ENCODE results near the gene CXCR6.
A peak's percentile ranks its signal among the peaks of the same experiment; 100 is the strongest.

The CXCR6 gene

DNA sequence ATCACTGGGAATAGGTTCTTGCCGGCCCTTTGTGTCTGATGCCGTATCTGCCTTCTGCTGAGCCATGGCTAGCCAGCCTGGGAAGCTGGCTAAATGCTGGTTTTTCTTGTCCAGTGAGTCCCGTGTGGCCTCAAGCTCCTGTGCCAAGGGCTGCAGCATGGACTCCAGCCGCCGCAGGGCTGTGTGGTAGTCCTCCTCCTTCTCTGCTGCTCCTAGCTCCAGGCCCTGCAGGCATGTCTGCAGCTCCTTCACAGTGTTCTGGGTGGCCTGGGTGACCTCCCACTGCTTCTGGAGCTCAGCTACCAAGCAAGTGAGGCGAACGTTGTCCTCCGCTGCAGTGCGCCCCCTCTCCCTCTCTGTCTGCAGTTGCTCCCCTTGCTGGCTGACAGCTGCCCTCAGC is 24.9 kb downstream of the CXCR6 start:
- DNase-seq (ENCODE audit: low read depth in 3 of 3) = no peak

DNA sequence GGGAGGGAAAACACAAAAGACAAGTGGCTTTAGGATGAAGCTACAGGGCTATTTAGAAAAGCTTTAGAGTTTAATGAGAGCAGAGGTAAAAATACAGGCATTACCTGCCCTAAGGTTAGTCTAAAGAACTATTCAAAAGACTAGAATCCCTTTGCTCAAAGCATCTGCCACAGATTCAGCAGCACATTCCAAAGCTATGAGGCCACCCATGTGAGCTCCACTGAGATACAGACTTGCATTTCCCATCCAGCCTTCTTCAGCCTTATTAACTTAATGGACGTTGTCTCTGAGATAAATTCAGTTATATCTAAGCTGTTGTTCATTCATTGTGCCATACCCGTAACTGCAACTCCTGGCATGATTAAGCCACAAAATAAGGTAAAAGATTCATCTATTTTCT is 25.4 kb downstream of the CXCR6 start:
- no peak for DNase-seq (ENCODE audit: low read depth in 3 of 3)

DNA sequence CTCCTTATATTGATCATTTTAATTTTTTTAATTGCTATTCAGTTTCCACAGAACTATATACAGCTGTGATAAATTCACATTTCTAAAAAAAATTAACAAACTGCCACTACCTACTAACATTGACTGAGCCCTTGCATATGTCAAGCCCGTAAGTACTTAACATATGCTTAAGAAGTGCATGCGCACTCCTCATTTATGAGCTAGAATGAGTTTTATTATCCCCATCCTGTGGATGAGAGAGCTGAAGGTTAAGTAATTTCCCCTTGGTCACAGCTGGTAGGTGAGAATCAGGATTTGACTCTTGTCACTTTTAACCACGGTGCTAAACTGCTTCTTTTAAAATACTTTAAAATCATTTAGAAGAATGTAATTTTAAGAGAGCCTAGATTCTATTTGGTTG is 25.9 kb downstream of the CXCR6 start:
- no peak for DNase-seq (ENCODE audit: low read depth in 3 of 3)

DNA sequence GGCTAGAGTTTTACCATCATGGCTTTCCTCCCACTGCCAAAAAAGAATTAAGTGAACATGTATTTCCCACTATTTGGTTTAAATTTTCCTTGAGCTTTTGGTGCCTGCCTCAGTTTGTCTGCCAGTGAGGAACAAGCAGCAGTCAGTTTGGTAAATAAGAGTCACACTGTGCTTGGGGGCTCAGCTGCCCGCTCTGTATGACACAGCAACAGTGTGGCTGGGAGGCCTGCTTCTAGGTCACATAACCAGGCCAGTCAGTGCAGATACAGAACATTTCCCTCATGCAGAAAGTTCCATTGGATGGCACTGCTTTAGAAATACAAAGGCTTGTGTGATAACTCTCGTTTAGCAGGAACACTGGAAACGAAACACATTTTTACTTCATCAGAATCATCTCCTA is 26.7 kb downstream of the CXCR6 start:
- DNase-seq (ENCODE audit: low read depth in 3 of 3) = no peak

DNA sequence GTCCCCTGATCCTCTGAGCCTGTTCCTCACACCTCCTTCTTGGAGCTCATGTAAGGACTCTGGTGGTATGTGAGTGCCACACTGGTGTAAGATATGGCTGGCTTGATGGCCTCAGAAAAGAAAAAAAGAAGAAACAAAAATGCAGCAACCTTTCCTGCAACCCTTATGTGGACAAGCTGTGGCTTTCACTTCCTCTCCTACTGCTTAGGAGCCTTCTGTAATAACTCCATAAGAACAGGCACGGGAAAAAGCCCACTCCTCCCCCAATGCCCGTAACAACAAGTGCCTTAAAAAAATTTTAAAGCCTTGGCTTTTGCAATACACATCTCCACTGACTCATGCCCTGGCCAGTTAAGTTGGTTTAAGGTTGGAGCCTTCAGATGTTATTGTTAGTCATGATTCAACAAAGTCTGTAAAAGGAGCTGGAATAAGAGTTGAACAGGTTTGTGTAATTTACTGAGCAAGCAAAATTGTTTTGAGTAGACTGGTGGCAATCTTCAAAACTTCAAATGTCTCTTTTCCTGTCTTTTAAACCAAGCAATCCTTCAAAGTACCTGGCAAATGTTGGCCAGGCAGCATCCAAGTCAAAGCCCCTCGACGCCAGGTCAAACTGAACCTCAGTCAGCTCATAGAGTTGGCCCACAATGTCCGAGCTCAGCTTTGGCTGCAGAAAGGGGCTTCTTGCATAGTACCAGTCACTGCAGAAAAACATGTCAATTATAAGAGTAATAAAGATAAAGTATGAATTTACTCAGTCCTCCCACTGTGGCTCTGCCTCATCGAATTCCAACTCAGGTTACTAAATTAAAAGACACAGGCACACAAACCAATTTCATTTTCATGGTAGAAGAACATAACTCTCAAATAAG is 29.5 kb downstream of the CXCR6 start:
- DNase-seq (ENCODE audit: low read depth in 3 of 3) = no peak

DNA sequence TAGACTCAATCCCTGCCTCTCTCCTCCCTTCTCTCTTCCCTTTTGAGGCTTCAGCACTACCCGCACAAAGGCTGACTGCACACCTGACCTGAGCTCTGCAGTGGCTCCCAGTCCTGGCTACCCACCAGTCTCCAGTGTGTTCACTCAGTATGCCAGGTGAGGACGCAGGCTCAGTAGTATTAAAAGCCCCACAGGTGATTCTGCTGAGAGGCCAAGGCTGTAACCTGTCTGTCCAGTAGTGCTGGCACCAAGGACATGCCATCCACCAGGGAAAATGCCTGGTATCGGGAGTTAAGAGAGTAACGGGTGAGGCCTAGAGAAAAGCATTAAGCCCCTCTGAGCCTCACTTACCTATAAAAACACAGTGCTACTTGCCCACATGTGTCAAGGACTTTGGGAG is 31.4 kb downstream of the CXCR6 start:
- no peak for DNase-seq (ENCODE audit: low read depth in 3 of 3)

DNA sequence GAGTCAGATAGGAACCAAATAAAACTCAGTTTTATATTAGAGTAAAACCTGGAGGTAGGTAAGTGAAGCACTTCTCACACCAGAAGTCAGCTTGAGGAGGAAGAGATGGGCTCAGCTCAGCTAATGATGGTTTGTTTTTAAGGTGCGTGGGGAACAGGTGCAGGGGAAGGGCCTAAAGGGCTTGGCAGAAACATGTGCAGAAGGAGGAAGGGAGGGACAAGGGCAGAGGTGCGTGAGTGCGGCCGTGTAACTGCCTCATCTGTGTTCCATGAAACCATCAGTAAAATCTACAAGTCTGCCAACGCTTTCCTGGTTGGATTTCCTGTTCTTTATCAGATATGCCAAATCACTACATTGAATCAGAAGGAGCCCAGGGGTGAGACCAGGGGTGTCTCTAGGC is 32.4 kb downstream of the CXCR6 start:
- no peak for DNase-seq (ENCODE audit: low read depth in 3 of 3)

DNA sequence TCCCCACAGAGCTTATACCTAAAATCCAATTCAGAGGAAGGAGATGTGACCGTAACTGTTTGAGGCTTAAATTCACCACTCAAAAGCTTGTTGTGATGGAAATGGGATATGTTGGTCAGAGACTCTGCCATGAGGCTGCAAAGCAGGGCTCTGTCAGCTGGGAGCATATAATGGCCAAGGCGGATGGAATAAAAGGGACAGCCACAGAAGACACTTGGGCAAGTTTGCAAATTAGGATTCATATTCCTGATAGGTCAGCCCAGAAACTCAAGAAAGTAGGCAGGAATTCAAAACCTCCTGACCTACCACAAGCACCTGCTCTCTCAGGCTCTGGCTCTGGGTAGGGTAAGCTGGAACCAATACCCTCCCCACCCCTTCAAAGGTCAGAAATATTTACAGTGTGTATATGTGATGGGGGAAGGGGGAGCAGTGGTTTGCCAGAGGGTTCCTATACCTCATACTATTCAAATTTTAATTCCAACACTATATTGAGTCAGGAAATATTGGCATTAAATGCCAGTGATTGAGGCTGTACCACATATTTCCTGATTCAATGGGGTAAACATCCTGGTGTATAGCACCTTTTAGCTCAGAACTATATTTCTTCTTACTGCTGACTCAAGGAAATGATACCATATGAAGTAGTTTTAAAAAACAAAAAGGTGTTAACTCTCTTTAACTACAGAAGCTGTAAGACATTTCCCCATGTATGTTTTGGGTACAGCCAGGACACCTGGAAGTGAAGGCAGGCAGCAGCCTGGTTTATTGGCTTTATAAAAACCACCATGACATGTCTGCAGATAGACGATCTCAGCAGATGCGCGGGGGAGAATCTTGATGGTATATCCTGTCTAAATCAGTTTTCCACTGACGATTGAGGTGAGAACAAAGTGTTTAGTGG is 33.2 kb downstream of the CXCR6 start:
- no peak for DNase-seq (ENCODE audit: low read depth in 3 of 3)

DNA sequence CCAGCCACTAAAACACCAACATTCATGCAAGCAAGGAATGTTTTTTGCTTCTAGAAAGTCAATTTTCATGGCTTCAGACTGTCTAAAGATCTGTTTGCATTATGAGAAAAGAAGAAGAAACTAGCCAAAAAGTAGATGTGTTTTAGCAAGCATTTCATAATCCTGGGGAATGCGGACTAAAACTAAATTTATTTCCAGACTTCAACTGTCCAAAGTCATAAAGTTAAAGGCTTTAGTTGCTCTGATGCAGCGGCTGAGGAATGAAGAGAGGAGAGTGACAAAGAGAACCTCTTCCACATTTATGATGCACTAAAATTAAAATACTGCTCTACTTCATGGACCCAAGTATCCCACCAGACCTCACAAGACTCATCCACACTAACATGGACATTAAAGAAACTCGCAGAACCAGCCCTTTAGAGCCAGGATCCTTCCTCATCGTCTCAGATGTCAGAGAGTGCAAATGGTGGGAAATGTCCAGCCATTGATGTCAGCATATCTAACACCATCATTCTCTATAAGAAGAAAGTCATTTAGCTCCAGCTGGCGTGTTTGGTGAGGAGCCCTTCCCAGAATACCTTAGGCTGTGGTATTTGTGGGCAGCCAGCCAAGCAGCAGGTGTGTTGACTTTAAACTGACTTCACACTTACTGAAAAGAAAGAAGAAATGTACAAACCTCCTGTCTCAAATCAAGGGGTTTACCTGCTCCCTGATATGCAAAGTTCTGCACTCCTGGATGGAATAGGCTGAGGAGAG is 34.9 kb downstream of the CXCR6 start:
- peak in 1 of 3 experiments; percentile 30 for DNase-seq (ENCODE audit: low read depth in 3 of 3)

DNA sequence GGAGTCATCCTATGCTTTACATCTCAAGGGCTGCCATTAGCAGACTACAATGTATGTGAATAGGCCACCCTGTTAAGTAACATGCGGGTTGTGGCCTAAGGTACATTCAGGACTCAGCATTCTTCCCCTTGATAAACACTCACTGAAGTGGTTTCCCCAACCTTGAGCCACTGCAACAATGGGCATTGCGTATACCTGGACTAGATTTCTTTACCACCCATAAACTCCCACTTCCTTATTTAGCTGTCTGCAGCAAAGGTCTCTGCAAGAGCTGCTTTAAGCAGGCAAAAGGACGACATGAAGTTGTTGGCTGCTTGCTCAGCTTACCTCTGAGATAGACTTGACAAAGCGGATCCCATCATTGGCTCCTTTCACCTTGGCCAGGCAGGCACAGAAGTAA is 36.1 kb downstream of the CXCR6 start:
- DNase-seq (ENCODE audit: low read depth in 3 of 3) = no peak

DNA sequence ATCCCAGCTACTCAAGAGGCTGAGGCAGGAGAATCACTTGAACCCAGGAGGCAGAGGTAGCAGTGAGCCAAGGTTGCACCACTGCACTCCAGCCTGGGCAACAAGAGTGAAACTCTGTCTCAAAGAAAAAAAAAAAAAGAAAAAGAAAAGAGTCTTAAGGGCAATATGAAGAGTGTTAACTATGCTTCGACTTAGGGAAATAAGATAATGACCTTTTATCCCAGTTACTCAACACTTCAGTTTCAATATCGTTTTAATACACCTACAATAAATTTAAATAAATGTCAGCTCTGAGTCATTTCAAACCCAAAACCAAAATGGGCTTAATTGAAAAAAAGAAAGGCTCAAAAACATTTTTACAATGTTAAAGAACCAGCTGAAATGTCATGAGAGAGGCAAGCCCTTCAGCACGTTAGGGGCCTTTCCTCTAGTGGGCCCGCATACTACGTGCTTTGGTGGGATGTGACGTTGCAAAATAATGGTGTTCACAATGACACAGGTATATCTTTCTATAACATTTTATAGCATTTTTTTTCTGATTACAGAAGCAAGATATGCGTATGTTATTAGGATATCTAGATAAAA is 37.1 kb downstream of the CXCR6 start:
- DNase-seq (ENCODE audit: low read depth in 3 of 3) = no peak

DNA sequence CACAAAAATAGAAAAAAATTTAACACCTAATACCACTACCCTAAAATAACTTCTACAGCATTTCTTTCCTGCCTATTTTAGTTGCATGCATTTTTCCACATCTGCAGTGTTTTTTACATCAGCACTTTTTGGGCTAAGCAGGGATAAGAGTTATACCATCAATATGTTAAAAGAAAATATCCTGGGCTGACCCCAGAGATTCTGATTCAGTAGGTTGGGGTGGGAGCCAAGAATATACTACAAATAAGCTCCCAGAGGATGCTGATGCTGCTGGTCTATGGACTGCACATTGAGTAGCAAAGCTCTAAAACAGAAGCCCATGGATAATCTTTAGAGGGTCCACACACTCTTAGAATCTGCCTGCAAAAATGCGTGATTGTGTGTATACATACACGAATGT is 37.6 kb downstream of the CXCR6 start:
- DNase-seq (ENCODE audit: low read depth in 3 of 3) = no peak

DNA sequence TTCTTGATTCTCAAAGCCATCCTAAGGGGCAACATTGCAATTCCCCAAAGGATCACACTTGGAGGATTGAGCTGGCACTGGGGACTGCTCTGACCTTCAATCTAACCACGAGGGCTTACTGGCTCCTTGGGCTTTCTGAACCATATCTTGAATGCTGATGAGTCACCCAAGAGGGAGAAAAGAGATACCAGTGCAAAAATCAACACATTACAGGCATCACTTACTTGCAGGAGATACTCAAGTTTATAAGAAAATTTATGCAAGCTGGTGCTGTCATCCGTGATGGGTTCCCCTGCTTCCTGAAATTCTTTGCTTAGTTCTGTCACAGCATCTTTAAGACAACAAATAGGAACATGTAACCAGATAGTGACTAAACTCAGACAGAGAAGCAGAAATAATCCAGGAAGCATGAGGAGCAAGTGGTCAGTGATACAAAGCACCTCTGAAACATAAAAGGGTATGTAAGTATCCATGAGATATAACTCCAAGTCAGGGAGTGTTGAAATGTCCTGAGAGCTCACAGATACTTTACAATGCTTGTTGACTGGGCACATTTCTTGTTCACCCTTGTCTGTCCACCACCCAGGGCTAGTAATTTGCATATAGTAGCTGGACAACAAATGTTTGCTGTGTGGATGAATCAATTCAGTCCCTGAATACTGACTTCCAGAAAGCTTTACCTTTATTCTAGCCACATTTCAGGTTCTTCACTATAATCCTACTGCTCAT is 38.2 kb downstream of the CXCR6 start:
- no peak for DNase-seq (ENCODE audit: low read depth in 3 of 3)

DNA sequence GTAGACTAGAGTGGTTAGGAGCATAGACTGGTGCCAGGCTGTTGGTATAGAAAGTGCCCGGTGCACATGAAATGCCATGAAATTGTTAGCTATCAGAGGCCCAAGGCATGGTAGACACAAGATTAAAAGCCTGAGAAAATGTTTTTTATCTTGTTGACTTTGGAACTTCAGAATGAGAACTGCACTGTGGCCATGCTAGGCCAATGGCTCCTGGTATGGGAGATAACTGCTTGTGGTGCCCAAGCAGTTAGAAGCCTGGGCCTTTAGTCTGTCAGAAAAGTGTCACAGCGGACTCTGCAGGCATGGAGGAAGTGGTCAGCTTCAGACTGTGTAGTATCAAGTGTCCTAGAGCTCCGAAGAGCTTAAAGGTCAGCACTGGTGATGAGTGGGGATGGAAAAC is 40.5 kb downstream of the CXCR6 start:
- no peak for DNase-seq (ENCODE audit: low read depth in 3 of 3)

DNA sequence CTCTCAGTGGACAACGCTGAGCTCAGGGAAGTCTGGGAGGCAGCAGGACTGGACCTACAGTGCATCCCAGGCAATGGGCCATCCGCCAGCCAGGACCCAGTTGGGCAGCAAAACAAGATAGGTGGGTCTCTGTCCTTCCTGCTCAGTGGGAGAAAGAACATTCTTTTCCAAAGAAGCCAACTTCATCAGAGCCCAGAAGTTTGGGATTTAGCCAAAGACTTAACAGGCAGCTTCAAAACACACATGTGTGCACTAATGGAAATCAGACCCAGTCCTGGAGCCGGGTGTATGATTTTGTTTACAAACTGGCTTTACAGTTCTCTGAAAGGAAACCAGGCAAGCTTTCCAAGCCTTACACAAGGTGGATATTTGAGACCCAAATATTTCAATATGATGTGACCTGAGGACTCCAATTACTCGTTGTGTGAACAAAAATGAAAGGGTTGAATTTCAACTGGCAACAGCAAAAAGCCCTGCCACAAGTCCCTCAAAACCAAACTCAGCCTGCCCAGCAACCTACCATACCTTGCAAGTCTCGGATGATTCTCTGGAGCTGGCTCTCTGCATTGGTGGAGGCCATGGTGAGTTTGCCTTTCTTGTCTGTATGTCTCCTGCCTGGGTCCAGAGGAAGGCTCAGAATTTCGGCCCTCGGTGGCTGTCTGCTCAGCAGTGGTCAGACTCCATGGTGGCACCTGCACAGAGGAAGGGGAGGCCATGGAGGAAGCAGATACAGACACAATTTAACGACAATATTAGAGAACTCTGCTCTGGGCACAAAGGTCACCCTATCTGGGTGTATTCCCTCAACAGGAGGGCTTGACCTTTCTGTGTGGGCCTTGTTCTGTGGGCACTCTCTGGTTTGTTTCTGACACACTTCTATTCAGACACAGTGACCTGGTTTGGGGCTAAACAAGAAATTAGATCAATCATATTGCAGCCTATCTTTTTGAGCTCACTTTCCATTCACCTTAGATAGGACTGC is 41.4 kb downstream of the CXCR6 start:
- no peak for DNase-seq (ENCODE audit: low read depth in 3 of 3)

DNA sequence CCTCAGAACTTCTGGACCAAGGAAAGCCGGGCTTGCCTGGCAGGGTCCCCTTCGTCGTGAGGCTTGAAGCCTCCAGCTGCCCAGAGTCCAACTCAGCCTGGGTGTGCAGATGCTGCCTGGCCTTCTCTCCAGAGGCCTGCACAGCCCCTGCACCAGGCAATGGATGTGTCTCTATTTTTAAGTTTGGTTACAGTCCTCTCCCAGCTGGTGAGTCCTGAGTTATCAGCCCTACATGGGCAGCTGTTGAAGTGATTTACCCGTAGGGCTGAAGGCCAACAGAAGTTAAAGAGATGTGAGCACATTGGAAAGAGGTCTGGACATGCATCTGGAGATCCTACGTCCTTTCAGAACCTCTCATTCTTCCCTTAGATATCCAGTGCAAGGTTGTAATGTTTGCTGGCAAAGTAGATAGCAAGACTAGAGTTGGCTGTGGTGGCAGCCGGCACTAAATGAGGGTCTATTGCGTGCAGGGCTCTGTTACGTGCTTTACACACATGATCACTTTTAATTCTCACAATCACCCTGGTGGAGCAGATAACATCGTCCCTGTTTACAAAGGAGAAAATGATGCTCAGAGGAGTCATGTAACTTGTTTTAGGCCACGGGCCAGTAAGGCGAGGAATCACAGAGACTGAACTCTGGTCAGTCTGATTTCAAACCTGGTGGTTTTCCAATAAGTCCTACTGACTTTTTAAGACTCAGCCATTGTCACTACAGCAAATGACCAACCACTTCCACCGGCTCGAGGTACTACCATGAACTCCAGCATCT is 42.5 kb downstream of the CXCR6 start:
- DNase-seq (ENCODE audit: low read depth in 3 of 3) = no peak

DNA sequence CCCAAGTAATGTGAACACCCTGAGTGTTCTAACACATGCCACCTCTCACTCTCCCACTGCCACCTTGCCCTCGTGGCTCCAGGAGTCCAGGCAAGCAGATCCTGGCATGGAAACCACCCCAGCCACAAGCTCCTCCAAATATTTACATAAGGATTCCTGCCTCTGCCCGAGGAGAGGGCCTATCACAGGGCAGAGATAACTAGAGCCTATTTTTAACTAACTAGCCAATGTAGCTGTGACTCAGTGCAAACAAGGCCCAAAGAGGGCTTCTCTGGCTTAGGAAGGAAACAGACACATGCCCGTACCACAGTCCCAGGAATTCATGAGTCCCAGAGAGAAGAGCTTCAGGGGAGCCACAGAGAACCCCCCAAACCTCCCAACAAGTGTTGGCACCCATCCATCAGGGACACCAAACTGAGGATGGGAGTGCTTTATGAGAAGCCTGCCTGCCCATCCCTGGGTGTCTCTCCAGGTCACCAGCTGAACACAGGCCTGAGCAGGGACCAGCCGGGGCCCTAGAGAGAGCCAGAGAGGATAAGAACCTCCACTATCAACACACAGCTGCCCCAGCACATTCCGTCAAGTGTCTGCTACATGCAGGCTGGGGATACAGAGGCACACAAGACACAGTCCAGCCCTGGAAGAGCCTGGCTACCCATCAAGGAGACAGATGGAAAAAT is 43.2 kb downstream of the CXCR6 start:
- no peak for DNase-seq (ENCODE audit: low read depth in 3 of 3)

Measured in stimulated activated CD4-positive, alpha-beta T cell treated with anti-CD3 and anti-CD28 coated beads, TNF-alpha, amount 100 ng/mL, for 4 hours (primary cell).